ENCODE results near the gene STAMBPL1. TPM values are rescaled to one million over a fixed set of nuclear protein-coding genes. Genes with fewer than 3 reads are reported as not detected.

Gene STAMBPL1
- total RNA-seq, 1 donor from 2014 or later, result 4.1 TPM

DNA sequence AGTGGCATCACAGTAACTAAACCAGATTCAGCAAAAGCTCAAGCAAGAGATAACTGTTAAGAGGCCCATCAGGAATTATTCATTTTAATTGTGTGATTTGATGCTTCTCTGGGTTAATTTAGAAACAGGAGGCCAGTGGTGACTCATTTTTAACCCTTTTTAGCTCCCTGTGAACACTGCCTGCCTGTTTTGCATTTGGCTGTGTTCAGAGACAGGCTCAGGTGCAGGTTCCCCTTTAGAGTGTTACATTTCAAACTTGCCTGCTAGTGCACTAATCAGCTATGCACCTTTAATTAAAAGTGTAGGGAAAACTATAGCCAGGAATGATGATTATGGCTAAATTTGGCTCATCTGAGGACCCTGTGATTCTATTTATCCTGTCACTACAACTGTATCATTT, 6.5 kb downstream of the STAMBPL1 start:
- H3K4me3 Mint-ChIP-seq, result no peak overlapping the region
- no peaks in the 10 kb centered on the region for H3K36me3 Mint-ChIP-seq (ENCODE audit: low read depth)
- no peak overlapping the region for H3K27ac Mint-ChIP-seq (ENCODE audit: unreplicated experiment)
- H3K4me1 Mint-ChIP-seq, result peaks cover 4% of the 10 kb centered on the region
- no peaks in the 10 kb centered on the region for H3K9me3 Mint-ChIP-seq
- H3K27me3 Mint-ChIP-seq (ENCODE audit: low read depth), result peaks cover under 1% of the 10 kb centered on the region
- TF ChIP-seq, protein P1, sequence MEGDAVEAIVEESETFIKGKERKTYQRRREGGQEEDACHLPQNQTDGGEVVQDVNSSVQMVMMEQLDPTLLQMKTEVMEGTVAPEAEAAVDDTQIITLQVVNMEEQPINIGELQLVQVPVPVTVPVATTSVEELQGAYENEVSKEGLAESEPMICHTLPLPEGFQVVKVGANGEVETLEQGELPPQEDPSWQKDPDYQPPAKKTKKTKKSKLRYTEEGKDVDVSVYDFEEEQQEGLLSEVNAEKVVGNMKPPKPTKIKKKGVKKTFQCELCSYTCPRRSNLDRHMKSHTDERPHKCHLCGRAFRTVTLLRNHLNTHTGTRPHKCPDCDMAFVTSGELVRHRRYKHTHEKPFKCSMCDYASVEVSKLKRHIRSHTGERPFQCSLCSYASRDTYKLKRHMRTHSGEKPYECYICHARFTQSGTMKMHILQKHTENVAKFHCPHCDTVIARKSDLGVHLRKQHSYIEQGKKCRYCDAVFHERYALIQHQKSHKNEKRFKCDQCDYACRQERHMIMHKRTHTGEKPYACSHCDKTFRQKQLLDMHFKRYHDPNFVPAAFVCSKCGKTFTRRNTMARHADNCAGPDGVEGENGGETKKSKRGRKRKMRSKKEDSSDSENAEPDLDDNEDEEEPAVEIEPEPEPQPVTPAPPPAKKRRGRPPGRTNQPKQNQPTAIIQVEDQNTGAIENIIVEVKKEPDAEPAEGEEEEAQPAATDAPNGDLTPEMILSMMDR (conservative IDR thresholded peaks at IDR 0.05), result no peak
- no peak for DNase-seq (ENCODE audit: low read depth, low spot score)

DNA sequence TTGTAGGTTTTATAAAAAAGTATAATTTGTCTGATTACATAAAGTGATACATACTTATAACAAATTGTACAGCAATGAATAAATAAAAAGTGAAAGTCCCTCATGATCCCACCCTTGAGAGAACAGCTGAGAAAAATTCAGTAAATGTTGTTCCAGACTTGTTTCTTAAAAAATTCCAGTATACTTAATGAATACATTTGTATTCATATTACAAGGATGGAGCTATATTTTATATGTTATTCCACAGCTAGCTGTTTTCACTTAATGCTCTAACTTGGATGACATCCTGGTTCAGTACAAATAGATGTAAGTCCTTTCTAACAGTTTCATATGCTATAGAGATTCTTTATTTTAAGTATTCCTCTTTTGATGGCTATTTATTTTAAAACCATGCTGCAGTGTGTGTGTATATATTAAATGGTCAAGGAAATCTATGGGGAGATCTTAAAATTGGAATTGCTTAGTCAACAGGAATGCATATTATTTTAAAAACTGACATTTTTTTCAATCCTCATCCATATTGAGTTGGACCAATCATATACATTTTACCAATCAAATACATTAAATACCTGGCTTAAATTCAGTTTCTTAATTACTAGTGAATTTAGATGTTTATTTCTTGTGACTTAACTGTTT, 8.9 kb downstream of the STAMBPL1 start:
- Mint-ChIP-seq H3K9me3 (no peaks in the 10 kb centered on the region), H3K4me1 (no peaks in the 10 kb centered on the region), H3K4me3 (no peak overlapping the region), H3K27ac (ENCODE audit: unreplicated experiment) (no peak overlapping the region), H3K36me3 (ENCODE audit: low read depth) (no peaks in the 10 kb centered on the region), H3K27me3 (ENCODE audit: low read depth) (no peaks in the 10 kb centered on the region)
- TF ChIP-seq, protein P1 (conservative IDR thresholded peaks at IDR 0.05), result no peak
- no peak for DNase-seq (ENCODE audit: low read depth, low spot score)

DNA sequence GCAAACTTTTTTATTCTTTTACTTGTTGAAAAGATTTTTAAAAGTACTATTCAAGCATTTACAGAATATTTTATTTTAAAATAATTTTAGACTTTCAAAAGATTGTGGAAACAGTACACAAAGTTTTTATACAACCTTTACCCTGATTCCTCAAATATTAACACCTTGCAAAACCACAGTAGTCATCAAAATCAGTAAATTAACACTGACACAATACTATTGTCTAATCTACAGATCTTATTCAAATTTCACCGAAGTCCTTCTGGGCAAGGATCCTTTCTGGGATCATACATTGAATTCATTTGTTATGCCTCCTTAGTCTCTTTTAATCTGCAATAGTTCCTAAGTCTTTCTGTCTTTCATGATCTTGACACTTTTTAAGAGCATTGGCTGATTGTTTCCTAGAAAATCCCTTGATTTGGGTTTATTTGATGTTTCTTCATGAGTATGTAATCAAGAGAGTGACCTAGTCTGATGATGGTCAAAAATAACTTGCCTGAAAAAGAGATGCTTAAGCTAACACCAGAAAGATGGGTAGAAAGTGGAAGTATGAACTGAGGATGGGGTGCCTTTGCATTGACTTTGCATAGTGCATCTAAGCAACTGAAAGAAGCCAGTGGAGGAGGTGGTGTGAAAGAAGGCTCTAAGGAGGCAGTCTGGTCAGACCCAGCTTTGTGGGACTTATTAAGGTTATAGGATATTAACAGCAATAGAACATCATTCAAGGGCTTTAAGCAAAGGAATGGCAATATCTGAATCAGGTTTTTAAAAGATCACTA, 9.7 kb downstream of the STAMBPL1 start:
- no peaks in the 10 kb centered on the region for H3K9me3 Mint-ChIP-seq

GRCh38 chr10:88890681-88891381, 10.8 kb downstream of the STAMBPL1 start:
- Mint-ChIP-seq H3K27ac (ENCODE audit: unreplicated experiment) (no peak overlapping the region), H3K36me3 (ENCODE audit: low read depth) (no peaks in the 10 kb centered on the region), H3K27me3 (ENCODE audit: low read depth) (no peaks in the 10 kb centered on the region), H3K4me3 (no peak overlapping the region), H3K9me3 (no peaks in the 10 kb centered on the region), H3K4me1 (no peaks in the 10 kb centered on the region)
- TF ChIP-seq, protein P1 (conservative IDR thresholded peaks at IDR 0.05), result no peak
- DNase-seq (ENCODE audit: low read depth, low spot score), result no peak

More for the DNA sequence above, 9.7 kb downstream of the STAMBPL1 start:
- Mint-ChIP-seq H3K4me3 (no peak overlapping the region), H3K36me3 (ENCODE audit: low read depth) (no peaks in the 10 kb centered on the region), H3K27me3 (ENCODE audit: low read depth) (no peaks in the 10 kb centered on the region), H3K4me1 (no peaks in the 10 kb centered on the region), H3K27ac (ENCODE audit: unreplicated experiment) (no peak overlapping the region)
- DNase-seq (ENCODE audit: low read depth, low spot score), result no peak
- TF ChIP-seq, protein P1 (conservative IDR thresholded peaks at IDR 0.05), result no peak

GRCh38 chr10:88892222-88892967, 12.3 kb downstream of the STAMBPL1 start:
- Mint-ChIP-seq H3K27me3 (ENCODE audit: low read depth) (no peaks in the 10 kb centered on the region), H3K36me3 (ENCODE audit: low read depth) (no peaks in the 10 kb centered on the region), H3K27ac (ENCODE audit: unreplicated experiment) (no peak overlapping the region), H3K4me3 (no peak overlapping the region), H3K9me3 (no peaks in the 10 kb centered on the region), H3K4me1 (peaks cover 4% of the 10 kb centered on the region)
- TF ChIP-seq, protein P1 (conservative IDR thresholded peaks at IDR 0.05), result no peak
- no peak for DNase-seq (ENCODE audit: low read depth, low spot score)
